ENCODE data around the gene CNTN4. TPM values are rescaled to one million over a fixed set of nuclear protein-coding genes. Genes with fewer than 3 reads are reported as not detected.

The CNTN4 gene
- total RNA-seq, 1 donor from 2014 or later = not detected

DNA sequence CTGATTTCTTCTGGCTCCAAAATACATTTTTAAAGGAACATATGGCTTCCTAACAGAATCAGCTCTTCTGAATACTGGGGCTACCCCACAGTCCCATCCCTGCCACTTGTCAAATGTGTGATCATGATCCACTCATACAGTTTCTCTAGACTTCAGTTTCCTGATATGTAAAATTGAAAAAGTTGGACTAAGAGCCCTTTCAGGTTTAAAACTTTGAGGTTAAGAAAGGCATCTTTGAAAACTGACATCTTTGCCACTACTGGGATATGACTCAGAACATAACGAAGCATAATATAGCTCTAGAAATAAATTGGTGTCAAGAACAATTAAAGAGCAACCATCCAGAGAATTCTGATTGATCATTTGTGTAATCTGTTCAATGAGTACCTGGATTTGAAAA lies 763.3 kb downstream of the CNTN4 start:
- Histone ChIP-seq H3K9ac (ENCODE audit: low read length) (no peak overlapping the region), H3K9me3 (ENCODE audit: insufficient read depth, low read depth, low read length) (peaks cover 2% of the 10 kb centered on the region), H2AFZ (ENCODE audit: low read depth, low read length) (no peak overlapping the region), H3K79me2 (ENCODE audit: insufficient read depth, low read length) (no peaks in the 10 kb centered on the region), H3K27ac (ENCODE audit: low read depth, low read length) (no peak overlapping the region), H3K27me3 (ENCODE audit: insufficient read depth, low read length) (no peaks in the 10 kb centered on the region), H3K4me1 (ENCODE audit: insufficient read depth, low read length) (no peaks in the 10 kb centered on the region), H3K4me2 (ENCODE audit: low read length) (no peak overlapping the region), H4K20me1 (ENCODE audit: insufficient read depth, low read length) (no peaks in the 10 kb centered on the region), H3K4me3 (ENCODE audit: insufficient read depth, low read depth, low read length) (no peak overlapping the region), H3K36me3 (ENCODE audit: insufficient read depth, low read length) (no peaks in the 10 kb centered on the region)
- DNase-seq (ENCODE audit: low read depth) (no peak), FAIRE-seq (no peak)
- no peaks in the 10 kb centered on the region for H3K27me3 Mint-ChIP-seq (ENCODE audit: low read depth, unreplicated experiment)
- no peaks in the 10 kb centered on the region for H3K9me3 Mint-ChIP-seq (ENCODE audit: unreplicated experiment)
- no peaks in the 10 kb centered on the region for H3K4me1 Mint-ChIP-seq (ENCODE audit: low read depth, unreplicated experiment)
- TF ChIP-seq, protein P1, sequence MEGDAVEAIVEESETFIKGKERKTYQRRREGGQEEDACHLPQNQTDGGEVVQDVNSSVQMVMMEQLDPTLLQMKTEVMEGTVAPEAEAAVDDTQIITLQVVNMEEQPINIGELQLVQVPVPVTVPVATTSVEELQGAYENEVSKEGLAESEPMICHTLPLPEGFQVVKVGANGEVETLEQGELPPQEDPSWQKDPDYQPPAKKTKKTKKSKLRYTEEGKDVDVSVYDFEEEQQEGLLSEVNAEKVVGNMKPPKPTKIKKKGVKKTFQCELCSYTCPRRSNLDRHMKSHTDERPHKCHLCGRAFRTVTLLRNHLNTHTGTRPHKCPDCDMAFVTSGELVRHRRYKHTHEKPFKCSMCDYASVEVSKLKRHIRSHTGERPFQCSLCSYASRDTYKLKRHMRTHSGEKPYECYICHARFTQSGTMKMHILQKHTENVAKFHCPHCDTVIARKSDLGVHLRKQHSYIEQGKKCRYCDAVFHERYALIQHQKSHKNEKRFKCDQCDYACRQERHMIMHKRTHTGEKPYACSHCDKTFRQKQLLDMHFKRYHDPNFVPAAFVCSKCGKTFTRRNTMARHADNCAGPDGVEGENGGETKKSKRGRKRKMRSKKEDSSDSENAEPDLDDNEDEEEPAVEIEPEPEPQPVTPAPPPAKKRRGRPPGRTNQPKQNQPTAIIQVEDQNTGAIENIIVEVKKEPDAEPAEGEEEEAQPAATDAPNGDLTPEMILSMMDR (IDR thresholded peaks at IDR 0.05; ENCODE audit: insufficient read depth, low read depth, low read length) = no peak
- TF ChIP-seq EZH2 (IDR thresholded peaks at IDR 0.05; ENCODE audit: insufficient read depth, low read length) = no peak
- no peak overlapping the region for H3K4me3 Mint-ChIP-seq (ENCODE audit: unreplicated experiment)
- H3K27ac Mint-ChIP-seq (ENCODE audit: unreplicated experiment) = no peak overlapping the region
- no peaks in the 10 kb centered on the region for H3K36me3 Mint-ChIP-seq (ENCODE audit: low read depth, unreplicated experiment)

DNA sequence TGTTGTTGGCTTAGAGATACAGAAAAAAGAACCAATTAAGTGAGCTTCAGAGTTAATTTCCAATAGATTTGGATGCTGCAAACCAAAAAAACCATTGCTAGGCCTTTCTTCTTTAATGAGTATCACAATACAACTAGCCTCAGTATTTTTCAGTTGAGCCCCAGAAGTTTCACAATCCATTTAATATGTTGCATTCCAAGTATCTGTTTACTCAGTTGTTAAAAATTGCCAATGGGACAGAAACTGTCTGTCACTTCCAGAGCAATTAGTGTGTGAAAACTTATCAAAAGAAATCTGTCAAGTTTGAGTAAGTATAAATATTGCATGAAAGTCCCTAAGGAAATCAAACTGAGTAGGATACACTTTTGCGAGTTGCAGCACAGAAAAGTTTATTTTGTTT lies 763.7 kb downstream of the CNTN4 start:
- Histone ChIP-seq H2AFZ (ENCODE audit: low read depth, low read length) (no peak overlapping the region), H3K27me3 (ENCODE audit: insufficient read depth, low read length) (no peaks in the 10 kb centered on the region), H4K20me1 (ENCODE audit: insufficient read depth, low read length) (no peaks in the 10 kb centered on the region), H3K4me2 (ENCODE audit: low read length) (no peak overlapping the region), H3K4me1 (ENCODE audit: insufficient read depth, low read length) (no peaks in the 10 kb centered on the region), H3K4me3 (ENCODE audit: insufficient read depth, low read depth, low read length) (no peak overlapping the region), H3K9ac (ENCODE audit: low read length) (no peak overlapping the region), H3K79me2 (ENCODE audit: insufficient read depth, low read length) (no peaks in the 10 kb centered on the region), H3K27ac (ENCODE audit: low read depth, low read length) (no peak overlapping the region), H3K9me3 (ENCODE audit: insufficient read depth, low read depth, low read length) (peaks cover 2% of the 10 kb centered on the region), H3K36me3 (ENCODE audit: insufficient read depth, low read length) (no peaks in the 10 kb centered on the region)
- Mint-ChIP-seq H3K36me3 (ENCODE audit: low read depth, unreplicated experiment) (no peaks in the 10 kb centered on the region), H3K27ac (ENCODE audit: unreplicated experiment) (no peak overlapping the region), H3K27me3 (ENCODE audit: low read depth, unreplicated experiment) (no peaks in the 10 kb centered on the region), H3K4me1 (ENCODE audit: low read depth, unreplicated experiment) (no peaks in the 10 kb centered on the region), H3K4me3 (ENCODE audit: unreplicated experiment) (no peak overlapping the region), H3K9me3 (ENCODE audit: unreplicated experiment) (no peaks in the 10 kb centered on the region)
- TF ChIP-seq, protein P1 (IDR thresholded peaks at IDR 0.05; ENCODE audit: insufficient read depth, low read depth, low read length) = no peak
- no peak for TF ChIP-seq EZH2 (IDR thresholded peaks at IDR 0.05; ENCODE audit: insufficient read depth, low read length)
- FAIRE-seq (no peak), DNase-seq (ENCODE audit: low read depth) (no peak)

DNA sequence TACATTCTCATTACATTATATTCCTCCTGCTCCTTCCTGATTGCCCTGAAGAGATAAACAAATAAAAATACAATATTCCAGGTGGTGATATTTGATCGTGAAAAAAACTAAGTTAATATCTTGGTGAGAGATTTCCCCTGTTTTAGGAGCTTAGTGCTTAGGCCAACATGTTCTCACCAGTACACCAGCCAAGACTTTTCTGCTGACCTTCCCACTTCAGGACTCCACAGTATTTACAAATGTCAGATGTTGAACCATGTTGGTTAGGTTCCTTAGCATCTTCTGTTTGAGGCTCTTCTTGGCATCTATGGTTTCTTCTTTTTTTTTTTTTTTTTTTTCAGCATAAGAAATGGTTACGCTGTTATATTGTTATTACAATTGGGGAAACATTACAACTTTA lies 764.5 kb downstream of the CNTN4 start:
- Mint-ChIP-seq H3K9me3 (ENCODE audit: unreplicated experiment) (no peaks in the 10 kb centered on the region), H3K27me3 (ENCODE audit: low read depth, unreplicated experiment) (no peaks in the 10 kb centered on the region), H3K4me3 (ENCODE audit: unreplicated experiment) (no peak overlapping the region), H3K36me3 (ENCODE audit: low read depth, unreplicated experiment) (no peaks in the 10 kb centered on the region), H3K27ac (ENCODE audit: unreplicated experiment) (no peak overlapping the region), H3K4me1 (ENCODE audit: low read depth, unreplicated experiment) (no peaks in the 10 kb centered on the region)
- Histone ChIP-seq H3K27me3 (ENCODE audit: insufficient read depth, low read length) (no peaks in the 10 kb centered on the region), H3K9ac (ENCODE audit: low read length) (no peak overlapping the region), H3K4me2 (ENCODE audit: low read length) (no peak overlapping the region), H3K36me3 (ENCODE audit: insufficient read depth, low read length) (no peaks in the 10 kb centered on the region), H3K79me2 (ENCODE audit: insufficient read depth, low read length) (no peaks in the 10 kb centered on the region), H3K4me1 (ENCODE audit: insufficient read depth, low read length) (no peaks in the 10 kb centered on the region), H3K27ac (ENCODE audit: low read depth, low read length) (no peak overlapping the region), H2AFZ (ENCODE audit: low read depth, low read length) (no peak overlapping the region), H4K20me1 (ENCODE audit: insufficient read depth, low read length) (no peaks in the 10 kb centered on the region), H3K4me3 (ENCODE audit: insufficient read depth, low read depth, low read length) (no peak overlapping the region), H3K9me3 (ENCODE audit: insufficient read depth, low read depth, low read length) (peaks cover under 1% of the 10 kb centered on the region)
- no peak for DNase-seq (ENCODE audit: low read depth)
- TF ChIP-seq, protein P1 (IDR thresholded peaks at IDR 0.05; ENCODE audit: insufficient read depth, low read depth, low read length) = no peak
- TF ChIP-seq EZH2 (IDR thresholded peaks at IDR 0.05; ENCODE audit: insufficient read depth, low read length) = no peak
- no peak for FAIRE-seq
